Panc1 (cell line): ENCODE results near the gene BAMBI. TPM values are rescaled to one million over a fixed set of nuclear protein-coding genes. Genes with fewer than 3 reads are reported as not detected.
A peak's percentile ranks its signal among the peaks of the same experiment; 100 is the strongest.

Experiments used
- ATAC-seq: fragments of 200-7000 bp; cut with Tn5 transposase; 2 replicates; pipeline ENCODE4 v1.9.1; 2020; ENCODE audit warnings: mild to moderate bottlenecking, moderate library complexity
- BruUV-seq: library from RNA; stranded (reverse); fragments of 400-500 nt; replicated peaks from 2 replicates; lab custom pipeline; 2021; lab: Mats Ljungman, UMichigan
- CTCF ChIA-PET: fragments of 300-600 bp; sonication (Branson Sonifier 250); formaldehyde crosslinking; loops from one replicate; lab custom pipeline; 2022; ENCODE audit warnings: antibody characterized with exemption; lab: Charles Lee
- POLR2A ChIA-PET: fragments of 300-600 bp; sonication (Branson Sonifier 250); formaldehyde crosslinking; loops from one replicate; lab custom pipeline; 2022; ENCODE audit warnings: antibody characterized with exemption; lab: Charles Lee
- DNase-seq: peaks from one replicate; pipeline ENCODE4 v3.0.0-alpha.2; 2010; ENCODE audit warnings: low read depth, low spot score
- H3K27ac ChIP-seq: 2 replicates; pipeline ENCODE4 v1.5.1; 2011; ENCODE audit warnings: mild to moderate bottlenecking, low read length, inconsistent platforms
- H3K27me3 ChIP-seq: fragments of 200-500 bp; sonication (Bioruptor generic); 2 replicates; pipeline ENCODE4 v1.6.0; 2014; ENCODE audit warnings: low read length, inconsistent platforms; ENCODE audit not compliant: control insufficient read depth, insufficient read depth
- H3K36me3 ChIP-seq: fragments of 200-500 bp; sonication (Bioruptor generic); 2 replicates; pipeline ENCODE4 v1.5.1; 2014; ENCODE audit warnings: inconsistent platforms, mild to moderate bottlenecking, low read length, moderate library complexity; ENCODE audit not compliant: control insufficient read depth, insufficient read depth
- H3K4me1 ChIP-seq: 2 replicates; pipeline ENCODE4 v1.5.1; 2011; ENCODE audit warnings: inconsistent platforms, mild to moderate bottlenecking, low read length, moderate library complexity; ENCODE audit not compliant: control insufficient read depth, insufficient read depth
- H3K4me3 ChIP-seq, 2 experiments: 2 replicates each; pipeline ENCODE4 v1.5.1; 2011 to 2012; ENCODE audit warnings: low read depth in 2 of 2, low read length in 2 of 2, mild to moderate bottlenecking in 2 of 2, inconsistent platforms in 1 of 2, moderate library complexity in 1 of 2
- H3K9me3 ChIP-seq: fragments of 200-500 bp; sonication (Bioruptor generic); 2 replicates; pipeline ENCODE4 v1.5.1; 2014; ENCODE audit warnings: low read depth, mild to moderate bottlenecking, inconsistent platforms, low read length, moderate library complexity; ENCODE audit not compliant: control insufficient read depth, insufficient read depth
- POLR2AphosphoS5 ChIP-seq: IDR thresholded peaks from 2 replicates; pipeline ENCODE4 v1.6.1; 2012; ENCODE audit warnings: mild to moderate bottlenecking, low read depth, low read length, moderate library complexity
- REST ChIP-seq, 2 experiments: IDR thresholded peaks; 2 replicates each; pipeline ENCODE4 v1.6.1; 2011 to 2012; ENCODE audit warnings: low read depth in 2 of 2, control low read depth in 1 of 2, low read length in 1 of 2, mild to moderate bottlenecking in 1 of 2, moderate library complexity in 1 of 2; ENCODE audit not compliant: insufficient read depth in 1 of 2
- SIN3A ChIP-seq: IDR thresholded peaks from 2 replicates; pipeline ENCODE4 v1.6.1; 2012; ENCODE audit warnings: low read depth, mild to moderate bottlenecking, low read length, moderate library complexity, borderline replicate concordance; ENCODE audit not compliant: insufficient read depth
- TCF7L2 ChIP-seq: IDR thresholded peaks from 2 replicates; pipeline ENCODE4 v1.6.1; 2011; ENCODE audit warnings: mild to moderate bottlenecking, low read depth, low read length, inconsistent platforms
- in situ Hi-C: cut with HindIII; loops from 2 replicates; pipeline ENCODE4 v1.10.0; 2016; ENCODE audit warnings: low sequenced_read_pairs, low pct_unique_long_range_greater_than_20kb
- intact Hi-C: fragments of 100-400 bp; cut with micrococcal nuclease; formaldehyde crosslinking; loops from one replicate; pipeline ENCODE4 v1.10.0; 2022; ENCODE audit not compliant: unreplicated experiment
- total RNA-seq: library from RNA; stranded (reverse); gene quantifications from one replicate; pipeline ENCODE4 v1.2.1, GENCODE V29; 2021; ENCODE audit not compliant: unreplicated experiment
- TF ChIP-seq, protein P1 (sequence below): fragments of 450-650 bp; IDR thresholded peaks from 2 replicates; pipeline ENCODE4 v1.5.1; 2017; ENCODE audit warnings: mild to moderate bottlenecking

Gene BAMBI
- total RNA-seq, 1 experiment from 2014 or later: 3.9 TPM

DNA sequence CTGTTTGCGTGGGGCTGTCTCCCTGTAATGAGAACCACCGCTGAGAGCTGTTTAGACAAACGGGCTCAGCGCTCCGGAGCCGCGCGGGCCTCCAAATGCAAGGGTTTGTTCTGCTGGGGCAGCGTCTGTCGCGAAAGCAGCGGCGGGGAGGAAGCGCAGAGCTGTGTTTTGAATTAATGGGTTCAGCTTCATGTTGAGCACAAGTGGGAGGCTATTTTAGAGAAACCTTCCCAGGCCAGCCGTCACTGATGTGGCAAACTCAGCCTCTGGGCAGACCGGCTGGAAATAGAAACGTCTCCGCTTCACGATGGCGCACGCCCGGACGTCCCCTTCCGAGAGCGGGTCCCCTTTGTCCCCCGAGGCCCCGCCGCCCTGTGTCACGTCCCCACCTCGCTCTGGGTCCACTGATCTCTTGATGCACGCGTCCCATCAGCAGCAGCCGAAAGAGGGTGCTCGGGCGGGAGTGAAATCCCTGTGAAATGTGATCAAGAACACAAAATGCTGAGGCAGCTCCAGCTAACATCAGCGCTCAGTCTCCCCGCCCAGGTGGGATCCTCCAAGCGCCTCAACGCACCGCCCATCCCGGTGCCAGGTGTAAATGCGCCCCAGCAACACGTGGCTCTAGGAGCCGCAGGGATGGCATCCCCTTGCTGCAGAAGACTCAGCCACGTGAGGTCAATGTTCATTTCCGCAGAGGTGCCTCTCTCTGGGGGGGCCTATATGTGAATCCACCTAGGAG lies 44.9 kb downstream of the BAMBI start:
- CTCF ChIA-PET: no interaction called here
- ATAC-seq (peak; percentile 78), DNase-seq (no peak)
- Histone ChIP-seq H3K9me3 (no peaks in the 10 kb centered on the region), H3K36me3 (no peaks in the 10 kb centered on the region), H3K4me3 (peak overlapping the region; percentile 27 to 38), H3K27ac (no peak overlapping the region), H3K27me3 (no peaks in the 10 kb centered on the region), H3K4me1 (no peaks in the 10 kb centered on the region)
- intact Hi-C loops: no loop called here
- POLR2A ChIA-PET: no interaction called here
- no TSS peak for BruUV-seq
- TF ChIP-seq REST (IDR thresholded peaks at IDR 0.05; ENCODE audit: insufficient read depth in 1 of 2, low read depth in 2 of 2, low read length in 1 of 2) (no peak), SIN3A (no peak), POLR2AphosphoS5 (no peak), TCF7L2 (no peak)
- TF ChIP-seq, protein P1, sequence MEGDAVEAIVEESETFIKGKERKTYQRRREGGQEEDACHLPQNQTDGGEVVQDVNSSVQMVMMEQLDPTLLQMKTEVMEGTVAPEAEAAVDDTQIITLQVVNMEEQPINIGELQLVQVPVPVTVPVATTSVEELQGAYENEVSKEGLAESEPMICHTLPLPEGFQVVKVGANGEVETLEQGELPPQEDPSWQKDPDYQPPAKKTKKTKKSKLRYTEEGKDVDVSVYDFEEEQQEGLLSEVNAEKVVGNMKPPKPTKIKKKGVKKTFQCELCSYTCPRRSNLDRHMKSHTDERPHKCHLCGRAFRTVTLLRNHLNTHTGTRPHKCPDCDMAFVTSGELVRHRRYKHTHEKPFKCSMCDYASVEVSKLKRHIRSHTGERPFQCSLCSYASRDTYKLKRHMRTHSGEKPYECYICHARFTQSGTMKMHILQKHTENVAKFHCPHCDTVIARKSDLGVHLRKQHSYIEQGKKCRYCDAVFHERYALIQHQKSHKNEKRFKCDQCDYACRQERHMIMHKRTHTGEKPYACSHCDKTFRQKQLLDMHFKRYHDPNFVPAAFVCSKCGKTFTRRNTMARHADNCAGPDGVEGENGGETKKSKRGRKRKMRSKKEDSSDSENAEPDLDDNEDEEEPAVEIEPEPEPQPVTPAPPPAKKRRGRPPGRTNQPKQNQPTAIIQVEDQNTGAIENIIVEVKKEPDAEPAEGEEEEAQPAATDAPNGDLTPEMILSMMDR: no peak
- in situ Hi-C loops: no loop called here

DNA sequence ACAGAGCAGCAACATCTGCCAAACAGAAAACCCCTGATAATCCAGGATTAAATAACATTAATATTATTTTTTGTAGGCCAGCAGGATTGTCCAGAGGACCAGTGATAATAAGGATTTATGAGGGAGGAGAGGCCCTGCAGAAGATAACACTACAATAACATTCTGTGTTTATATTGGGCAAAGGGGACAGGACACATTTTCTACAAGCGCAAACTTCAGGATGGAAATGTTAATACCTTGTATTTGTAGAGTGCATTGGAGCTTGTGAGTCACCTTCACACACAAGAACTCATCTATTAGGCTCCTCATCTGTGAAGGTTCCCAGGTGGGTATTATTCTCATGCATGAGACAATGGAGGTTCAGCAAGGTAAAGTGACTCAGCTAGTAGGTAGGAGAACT lies 51.0 kb downstream of the BAMBI start:
- no TSS peak for BruUV-seq
- TF ChIP-seq TCF7L2 (no peak), REST (IDR thresholded peaks at IDR 0.05; ENCODE audit: insufficient read depth in 1 of 2, low read depth in 2 of 2, low read length in 1 of 2) (no peak), POLR2AphosphoS5 (no peak), SIN3A (no peak)
- TF ChIP-seq, protein P1: no peak
- no peak overlapping the region for H3K27ac ChIP-seq
- no peaks in the 10 kb centered on the region for H3K36me3 ChIP-seq
- H3K27me3 ChIP-seq: no peaks in the 10 kb centered on the region
- in situ Hi-C loops: no loop called here
- POLR2A ChIA-PET: no interaction called here
- DNase-seq: no peak
- no peaks in the 10 kb centered on the region for H3K4me1 ChIP-seq
- no peak for ATAC-seq
- intact Hi-C loops: no loop called here
- no peak overlapping the region for H3K4me3 ChIP-seq
- no peaks in the 10 kb centered on the region for H3K9me3 ChIP-seq
- CTCF ChIA-PET: no interaction called here
